GM13977 (cell line): ENCODE data around the gene OR1I1.

ENCODE experiments used
- DNase-seq: peaks from one replicate; pipeline ENCODE4 v3.0.0; 2012; ENCODE audit warnings: low spot score
- in situ Hi-C: fragments of 300-500 bp; cut with MboI; formaldehyde crosslinking; loops from one replicate; pipeline ENCODE4 v1.12.0; 2022; ENCODE audit warnings: low sequenced_read_pairs, low pct_unique_long_range_greater_than_20kb, mixed read lengths, inconsistent platforms; ENCODE audit not compliant: unreplicated experiment
- TF ChIP-seq, protein P1 (sequence below): IDR thresholded peaks from 2 replicates; pipeline ENCODE4 v1.5.1; 2012; ENCODE audit warnings: mild to moderate bottlenecking, control low read depth; ENCODE audit not compliant: insufficient read depth; ENCODE audit errors: extremely low read depth, missing control alignments

The OR1I1 gene

DNA sequence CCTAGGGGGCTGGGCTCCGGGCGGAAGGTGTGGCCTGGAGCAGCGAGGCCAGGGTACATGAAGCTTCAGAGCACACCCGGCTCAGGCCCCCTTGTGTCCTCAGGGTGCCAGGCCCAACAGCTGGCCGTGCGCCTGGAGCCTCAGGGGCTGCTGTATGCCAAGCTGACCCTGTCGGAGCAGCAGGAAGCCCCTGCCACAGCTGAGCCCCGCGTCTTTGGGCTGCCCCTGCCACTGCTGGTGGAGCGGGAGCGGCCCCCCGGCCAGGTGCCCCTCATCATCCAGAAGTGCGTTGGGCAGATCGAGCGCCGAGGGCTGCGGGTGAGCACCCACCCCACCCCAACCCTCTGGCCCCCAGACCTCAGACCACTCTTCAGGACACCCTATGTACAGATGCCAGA lies 28.4 kb downstream of the OR1I1 start:
- DNase-seq, result no peak
- TF ChIP-seq, protein P1, sequence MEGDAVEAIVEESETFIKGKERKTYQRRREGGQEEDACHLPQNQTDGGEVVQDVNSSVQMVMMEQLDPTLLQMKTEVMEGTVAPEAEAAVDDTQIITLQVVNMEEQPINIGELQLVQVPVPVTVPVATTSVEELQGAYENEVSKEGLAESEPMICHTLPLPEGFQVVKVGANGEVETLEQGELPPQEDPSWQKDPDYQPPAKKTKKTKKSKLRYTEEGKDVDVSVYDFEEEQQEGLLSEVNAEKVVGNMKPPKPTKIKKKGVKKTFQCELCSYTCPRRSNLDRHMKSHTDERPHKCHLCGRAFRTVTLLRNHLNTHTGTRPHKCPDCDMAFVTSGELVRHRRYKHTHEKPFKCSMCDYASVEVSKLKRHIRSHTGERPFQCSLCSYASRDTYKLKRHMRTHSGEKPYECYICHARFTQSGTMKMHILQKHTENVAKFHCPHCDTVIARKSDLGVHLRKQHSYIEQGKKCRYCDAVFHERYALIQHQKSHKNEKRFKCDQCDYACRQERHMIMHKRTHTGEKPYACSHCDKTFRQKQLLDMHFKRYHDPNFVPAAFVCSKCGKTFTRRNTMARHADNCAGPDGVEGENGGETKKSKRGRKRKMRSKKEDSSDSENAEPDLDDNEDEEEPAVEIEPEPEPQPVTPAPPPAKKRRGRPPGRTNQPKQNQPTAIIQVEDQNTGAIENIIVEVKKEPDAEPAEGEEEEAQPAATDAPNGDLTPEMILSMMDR, result no peak
- in situ Hi-C loops, result no loop called here

DNA sequence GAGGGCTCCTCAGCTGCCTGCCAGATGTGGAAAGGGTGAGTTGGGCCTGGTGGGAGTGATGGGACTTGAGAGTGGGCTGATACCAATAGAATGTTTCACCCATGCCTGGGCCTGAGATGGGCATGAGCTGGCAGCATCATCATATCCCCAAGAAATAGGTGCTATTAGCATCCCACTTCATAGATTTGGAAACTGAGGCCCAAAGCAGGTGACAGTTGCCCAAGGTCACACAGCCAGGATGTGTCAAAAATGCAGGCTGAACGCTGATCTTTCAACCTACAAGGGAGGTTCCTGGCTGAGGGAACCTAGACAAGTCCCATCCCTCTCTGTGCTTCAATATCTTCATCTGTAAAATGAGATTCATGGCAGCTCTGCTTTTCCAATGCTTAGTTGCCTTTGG lies 29.7 kb downstream of the OR1I1 start:
- TF ChIP-seq, protein P1, result no peak
- no peak for DNase-seq
- in situ Hi-C loops, result no loop called here

GRCh38 chr19:15112385-15112784 lies 30.4 kb downstream of the OR1I1 start:
- TF ChIP-seq, protein P1, result no peak
- in situ Hi-C loops, result no loop called here
- no peak for DNase-seq

GRCh38 chr19:15113245-15114152 lies 31.5 kb downstream of the OR1I1 start:
- TF ChIP-seq, protein P1, result no peak
- DNase-seq, result no peak
- in situ Hi-C loops, result no loop called here

- no peak for DNase-seq
- TF ChIP-seq, protein P1, result no peak
- in situ Hi-C loops, result no loop called here
Measured at GRCh38 chr19:15114153-15114540, 32.1 kb downstream of the OR1I1 start.

DNA sequence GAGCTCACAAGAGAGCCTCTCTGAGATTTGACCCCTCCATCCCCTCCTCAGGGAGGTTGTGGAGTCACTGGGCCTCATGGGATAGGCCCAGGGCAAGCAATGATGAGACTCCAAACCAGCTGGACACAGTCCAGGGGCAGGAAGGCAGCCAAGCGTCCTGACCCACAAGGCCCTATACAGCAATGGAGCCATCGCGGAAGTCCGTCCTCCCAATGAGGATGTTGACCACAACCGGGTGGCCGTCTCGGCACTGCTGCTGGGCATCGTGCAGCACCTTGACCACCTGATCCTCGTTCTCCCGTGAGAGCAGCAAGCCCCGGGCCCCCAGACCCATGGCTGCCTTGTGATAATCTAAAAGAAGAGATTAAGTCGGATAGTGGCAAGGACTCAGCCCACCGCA lies 33.1 kb downstream of the OR1I1 start:
- DNase-seq, result no peak
- TF ChIP-seq, protein P1, result no peak
- in situ Hi-C loops, result no loop called here
